Osteocyte (in vitro differentiated cells): ENCODE data around the gene CYTIP. TPM values are rescaled to one million over a fixed set of nuclear protein-coding genes. Genes with fewer than 3 reads are reported as not detected.

Experiments
- DNase-seq: peaks from one replicate; pipeline ENCODE4 v3.0.0; 2021; ENCODE audit warnings: mixed read lengths; ENCODE audit not compliant: unreplicated experiment; ENCODE audit errors: extremely low spot score
- H3K27ac Mint-ChIP-seq: one replicate; pipeline ENCODE4 v1.8.0; 2021; ENCODE audit warnings: mild to moderate bottlenecking, mixed read lengths; ENCODE audit not compliant: unreplicated experiment
- H3K27me3 Mint-ChIP-seq: one replicate; pipeline ENCODE4 v1.8.0; 2021; ENCODE audit warnings: mixed read lengths; ENCODE audit not compliant: unreplicated experiment
- H3K36me3 Mint-ChIP-seq: one replicate; pipeline ENCODE4 v1.8.0; 2021; ENCODE audit warnings: mixed read lengths; ENCODE audit not compliant: unreplicated experiment
- H3K4me1 Mint-ChIP-seq: one replicate; pipeline ENCODE4 v1.8.0; 2021; ENCODE audit warnings: mixed read lengths; ENCODE audit not compliant: unreplicated experiment
- H3K4me3 Mint-ChIP-seq: one replicate; pipeline ENCODE4 v1.8.0; 2021; ENCODE audit warnings: mild to moderate bottlenecking, moderate library complexity, mixed read lengths; ENCODE audit not compliant: unreplicated experiment
- H3K9me3 Mint-ChIP-seq: one replicate; pipeline ENCODE4 v1.8.0; 2021; ENCODE audit warnings: mixed read lengths; ENCODE audit not compliant: unreplicated experiment
- CTCF ChIP-seq: fragments of 200-600 bp; sonication (generic); IDR thresholded peaks from 2 replicates; pipeline ENCODE4 v1.5.0; 2021; ENCODE audit warnings: antibody characterized with exemption, mild to moderate bottlenecking, moderate library complexity
- total RNA-seq: library from RNA; stranded (reverse); gene quantifications from 2 replicates; pipeline ENCODE4 v1.2.1, GENCODE V29; 2021

The CYTIP gene
- total RNA-seq, 1 donor from 2014 or later, result 0.64 TPM

GRCh38 chr2:157427003-157427921 is 16.6 kb downstream of the CYTIP start:
- TF ChIP-seq CTCF, result no peak
- peaks cover 4% of the 10 kb centered on the region for H3K4me1 Mint-ChIP-seq
- peaks cover 12% of the 10 kb centered on the region for H3K9me3 Mint-ChIP-seq
- H3K36me3 Mint-ChIP-seq, result peaks cover 1% of the 10 kb centered on the region
- peaks cover 4% of the 10 kb centered on the region for H3K27me3 Mint-ChIP-seq
- no peak overlapping the region for H3K27ac Mint-ChIP-seq
- no peak for DNase-seq
- no peak overlapping the region for H3K4me3 Mint-ChIP-seq

- TF ChIP-seq CTCF, result no peak
- H3K27ac Mint-ChIP-seq, result no peak overlapping the region
- peaks cover 7% of the 10 kb centered on the region for H3K27me3 Mint-ChIP-seq
- H3K4me1 Mint-ChIP-seq, result peaks cover 4% of the 10 kb centered on the region
- DNase-seq, result no peak
- no peak overlapping the region for H3K4me3 Mint-ChIP-seq
- peaks cover 1% of the 10 kb centered on the region for H3K36me3 Mint-ChIP-seq
- H3K9me3 Mint-ChIP-seq, result peaks cover 12% of the 10 kb centered on the region
Observed at GRCh38 chr2:157426477-157426994, 17.4 kb downstream of the CYTIP start.

- DNase-seq, result no peak
- peaks cover 12% of the 10 kb centered on the region for H3K9me3 Mint-ChIP-seq
- no peak overlapping the region for H3K4me3 Mint-ChIP-seq
- peaks cover 7% of the 10 kb centered on the region for H3K27me3 Mint-ChIP-seq
- TF ChIP-seq CTCF, result no peak
- peaks cover 1% of the 10 kb centered on the region for H3K36me3 Mint-ChIP-seq
- no peaks in the 10 kb centered on the region for H3K4me1 Mint-ChIP-seq
- H3K27ac Mint-ChIP-seq, result no peak overlapping the region
Observed at GRCh38 chr2:157424374-157424773, 19.5 kb downstream of the CYTIP start.

GRCh38 chr2:157421964-157422363 is 21.9 kb downstream of the CYTIP start:
- H3K27me3 Mint-ChIP-seq, result peaks cover 7% of the 10 kb centered on the region
- H3K4me1 Mint-ChIP-seq, result no peaks in the 10 kb centered on the region
- H3K9me3 Mint-ChIP-seq, result peaks cover 12% of the 10 kb centered on the region
- H3K36me3 Mint-ChIP-seq, result peaks cover 1% of the 10 kb centered on the region
- no peak for TF ChIP-seq CTCF
- no peak overlapping the region for H3K4me3 Mint-ChIP-seq
- DNase-seq, result no peak
- no peak overlapping the region for H3K27ac Mint-ChIP-seq

- peaks cover 7% of the 10 kb centered on the region for H3K27me3 Mint-ChIP-seq
- no peak for DNase-seq
- H3K36me3 Mint-ChIP-seq, result peaks cover 1% of the 10 kb centered on the region
- H3K4me3 Mint-ChIP-seq, result no peak overlapping the region
- no peaks in the 10 kb centered on the region for H3K4me1 Mint-ChIP-seq
- no peak for TF ChIP-seq CTCF
- peaks cover 7% of the 10 kb centered on the region for H3K9me3 Mint-ChIP-seq
- no peak overlapping the region for H3K27ac Mint-ChIP-seq
Observed at GRCh38 chr2:157421331-157421944, 22.5 kb downstream of the CYTIP start.
